LoVo (cell line): ENCODE results near the gene PFKP.

Experiments used
- DNase-seq: peaks from one replicate; pipeline ENCODE4 v3.0.0-alpha.2; 2016; ENCODE audit warnings: low spot score

Gene PFKP

GRCh38 chr10:3116508-3117100 lies 49.3 kb downstream of the PFKP start:
- DNase-seq = no peak

GRCh38 chr10:3117486-3117885 lies 50.1 kb downstream of the PFKP start:
- no peak for DNase-seq

- DNase-seq = no peak
These were observed 51.3 kb downstream of the PFKP start for GRCh38 chr10:3118641-3119091.

GRCh38 chr10:3119796-3120459 lies 52.6 kb downstream of the PFKP start:
- DNase-seq = no peak

GRCh38 chr10:3122034-3122433 lies 54.7 kb downstream of the PFKP start:
- DNase-seq = no peak

- DNase-seq = no peak
These were observed 55.3 kb downstream of the PFKP start for GRCh38 chr10:3122486-3123205.

DNA sequence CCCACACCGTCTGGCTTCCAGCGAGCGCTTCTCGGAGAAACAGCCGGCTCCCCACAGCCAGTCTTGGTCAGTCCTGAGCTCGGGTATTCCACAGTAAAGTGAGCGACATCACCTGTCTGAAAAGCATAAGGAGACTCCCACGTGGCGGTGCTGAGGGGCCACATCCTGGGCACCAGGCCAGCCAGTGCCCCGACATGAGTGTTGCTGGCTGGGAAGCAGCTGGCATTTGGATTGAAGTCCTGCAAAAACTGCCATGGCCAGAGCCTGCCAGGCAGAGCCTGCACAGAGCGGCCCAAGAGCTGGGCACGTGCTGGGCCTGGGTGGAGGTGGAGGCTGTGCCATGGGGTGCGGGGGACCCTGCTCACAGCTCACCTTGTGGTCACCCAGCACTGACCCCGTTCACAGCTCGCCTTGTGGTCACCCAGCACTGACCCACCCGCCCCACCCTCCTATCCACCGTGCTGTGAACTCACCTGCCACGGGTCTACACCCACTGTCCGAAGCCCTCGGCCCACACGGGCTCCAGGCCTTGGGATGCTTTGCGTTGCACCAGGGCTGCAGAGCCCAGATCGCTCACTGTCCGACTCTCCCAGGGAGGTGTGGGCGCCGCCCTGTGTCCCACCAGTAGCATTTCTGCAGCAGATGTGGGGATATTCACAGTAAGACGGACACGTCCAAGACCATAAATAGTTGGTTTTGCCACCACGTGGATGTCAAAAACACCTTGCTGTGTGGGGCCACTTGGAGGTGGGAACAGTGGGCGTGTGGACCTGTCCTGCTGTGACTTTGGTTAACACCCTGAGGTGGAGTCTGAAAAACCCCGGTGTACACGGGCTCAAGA lies 56.4 kb downstream of the PFKP start:
- no peak for DNase-seq

GRCh38 chr10:3124412-3125175 lies 57.2 kb downstream of the PFKP start:
- DNase-seq = no peak

GRCh38 chr10:3125527-3126170 lies 58.3 kb downstream of the PFKP start:
- no peak for DNase-seq

GRCh38 chr10:3126249-3126648 lies 58.9 kb downstream of the PFKP start:
- no peak for DNase-seq

DNA sequence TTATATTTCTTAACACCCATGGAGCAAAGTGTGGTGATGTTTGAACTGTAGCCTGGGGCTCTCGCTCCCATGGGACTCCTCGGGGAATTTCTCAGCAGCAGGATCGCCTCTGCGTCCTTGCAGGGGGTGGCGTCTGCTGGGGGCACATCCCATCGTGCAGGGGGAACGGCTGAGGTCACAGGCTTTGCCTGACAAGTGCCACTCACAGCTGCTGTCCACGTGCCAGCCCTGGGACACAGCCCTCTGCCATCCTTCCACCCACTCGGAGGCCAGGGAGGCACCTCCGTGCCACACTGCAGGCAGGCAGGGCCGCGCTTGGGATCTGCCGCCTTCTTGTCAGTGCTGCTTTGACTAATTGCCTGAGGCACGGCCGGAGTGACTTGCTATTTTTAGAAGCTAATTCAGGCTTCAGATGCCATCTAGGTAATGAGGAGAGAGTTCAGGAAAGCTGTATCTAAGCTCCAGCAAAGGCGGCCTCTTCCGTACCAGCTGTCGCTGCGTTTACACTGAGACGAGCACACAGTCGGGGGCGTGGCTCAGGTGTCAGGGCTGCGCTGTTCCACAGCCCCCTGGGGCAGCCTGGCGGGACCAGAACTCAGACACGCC lies 59.5 kb downstream of the PFKP start:
- DNase-seq = no peak

GRCh38 chr10:3127921-3128320 lies 60.6 kb downstream of the PFKP start:
- DNase-seq = no peak

DNA sequence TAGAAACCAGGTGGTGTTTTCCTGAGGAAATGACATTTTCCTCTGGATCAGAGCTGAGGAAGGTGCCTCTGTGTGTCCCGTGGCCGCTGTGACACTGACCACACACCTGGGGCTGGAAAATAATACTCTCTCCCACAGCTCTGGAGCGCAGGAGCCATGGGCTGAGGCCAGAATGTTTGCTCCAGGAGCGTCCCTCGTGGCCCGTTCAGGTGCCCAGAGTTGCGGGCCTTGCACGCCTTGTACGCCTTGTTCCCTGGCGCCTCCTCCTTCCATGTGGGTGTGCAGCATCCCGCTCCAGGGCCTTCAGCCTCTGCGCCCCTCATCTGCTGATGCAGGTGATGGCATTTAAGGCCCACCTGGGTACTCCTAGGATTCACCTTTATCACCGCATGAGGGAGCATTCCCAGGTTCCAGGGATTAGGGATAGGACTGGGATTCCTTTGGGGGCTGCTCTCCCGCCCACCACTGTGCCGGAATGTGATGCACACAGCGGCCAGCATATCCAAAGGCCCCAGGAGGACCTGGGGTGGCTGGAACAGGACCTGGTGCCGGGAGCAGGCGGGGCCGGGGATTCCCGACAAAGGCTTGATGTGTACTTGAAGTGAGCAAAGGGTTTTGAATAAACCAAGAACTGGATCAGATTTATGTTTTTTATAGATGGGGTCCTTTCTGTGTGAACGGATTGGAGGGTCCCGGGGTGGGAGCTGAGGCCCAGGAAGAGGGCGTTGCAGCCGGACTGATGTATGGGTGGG lies 61.2 kb downstream of the PFKP start:
- no peak for DNase-seq

GRCh38 chr10:3129581-3130340 lies 62.4 kb downstream of the PFKP start:
- no peak for DNase-seq

GRCh38 chr10:3131098-3131497 lies 63.8 kb downstream of the PFKP start:
- no peak for DNase-seq

- no peak for DNase-seq
These were observed 65.0 kb downstream of the PFKP start for GRCh38 chr10:3132036-3133025.

DNA sequence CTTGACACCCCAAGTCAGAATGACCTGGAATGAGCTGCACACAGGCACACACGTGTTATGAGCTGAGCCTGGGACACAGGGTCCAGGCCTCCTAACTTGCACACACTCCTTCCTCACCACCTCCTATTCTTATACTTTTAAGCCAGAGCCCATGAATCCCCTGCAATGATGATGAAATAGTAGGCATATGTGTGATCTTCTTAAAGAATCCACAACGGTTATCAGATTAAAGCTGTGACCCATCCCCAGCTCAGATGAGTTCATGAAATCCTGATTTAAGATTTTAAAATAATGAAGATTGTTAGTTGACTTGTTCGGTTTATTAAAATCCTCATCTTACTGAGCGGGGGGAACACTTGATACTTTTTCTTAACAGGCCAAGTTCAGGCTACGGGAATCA lies 66.6 kb downstream of the PFKP start:
- DNase-seq = no peak

DNA sequence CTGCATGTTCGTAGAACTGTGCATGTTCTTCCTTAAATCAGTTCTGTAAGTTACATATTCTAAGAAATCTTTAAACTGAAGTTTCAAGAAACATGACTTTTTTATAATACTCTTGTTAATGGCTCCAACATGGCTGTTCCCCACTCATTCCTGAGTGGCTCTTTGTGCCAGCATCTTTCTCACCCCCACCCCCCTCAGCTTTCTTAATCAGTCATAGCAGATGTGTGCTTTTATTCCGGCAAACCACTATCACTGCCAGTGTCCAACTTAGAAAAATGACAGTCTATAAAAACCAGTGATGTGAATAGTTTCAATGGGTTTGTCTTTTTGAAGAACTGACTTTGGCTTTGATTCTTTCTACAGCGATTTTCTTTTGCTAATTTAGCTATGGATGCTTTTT lies 67.7 kb downstream of the PFKP start:
- DNase-seq = no peak
